ENCODE measurements around the gene TIGD2.

The TIGD2 gene

DNA sequence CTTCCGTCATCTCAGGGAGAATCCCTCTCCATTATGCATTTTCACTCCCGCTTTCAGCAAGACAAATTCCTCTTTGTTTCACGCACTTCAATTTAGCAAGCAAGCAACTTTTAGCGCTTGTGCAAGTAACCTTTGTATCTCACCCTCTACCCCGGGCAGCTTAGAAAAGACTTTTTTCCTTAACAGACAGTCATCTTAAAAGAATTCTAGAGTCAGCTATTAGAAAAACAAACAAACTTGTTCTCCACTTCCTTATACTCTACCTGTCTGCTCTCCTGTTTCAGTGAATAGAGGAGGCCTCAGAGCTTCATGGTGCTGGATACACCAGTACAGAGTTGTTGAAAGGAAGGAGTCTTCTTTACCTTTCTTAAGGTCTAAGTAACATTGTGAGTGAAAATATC lies 12.1 kb downstream of the TIGD2 start:
- Histone ChIP-seq H3K27ac (replicated peaks; ENCODE audit: low read length) (no peak overlapping the region), H3K27me3 (ENCODE audit: control insufficient read depth in 3 of 3, insufficient read depth in 3 of 3, low read depth in 1 of 3, low read length in 3 of 3) (no peaks in the 10 kb centered on the region), H3K18ac (ENCODE audit: low read length) (no peak overlapping the region), H3K79me1 (ENCODE audit: low read depth, low read length) (no peaks in the 10 kb centered on the region), H2AFZ (ENCODE audit: low read length) (no peak overlapping the region), H3K36me3 (replicated peaks in 1 of 2; ENCODE audit: control insufficient read depth in 2 of 2, insufficient read depth in 2 of 2, low read length in 2 of 2) (no peaks in the 10 kb centered on the region), H3K14ac (ENCODE audit: low read length) (no peak overlapping the region), H3K4me2 (ENCODE audit: insufficient read depth, low read length, poor library complexity, severe bottlenecking) (no peak overlapping the region), H3K9ac (ENCODE audit: low read depth, low read length, poor library complexity) (no peak overlapping the region), H3K4me1 (ENCODE audit: control insufficient read depth in 2 of 2, insufficient read depth in 1 of 2, low read depth in 1 of 2, low read length in 2 of 2) (no peaks in the 10 kb centered on the region), H4K8ac (ENCODE audit: low read depth, low read length) (no peak overlapping the region), H2BK120ac (ENCODE audit: low read depth, low read length) (no peak overlapping the region), H3K23ac (ENCODE audit: low read depth, low read length, poor library complexity) (no peak overlapping the region), H3K4ac (ENCODE audit: low read length) (no peak overlapping the region), H2BK5ac (ENCODE audit: low read length) (no peak overlapping the region), H2BK12ac (ENCODE audit: low read length) (no peak overlapping the region), H3K9me3 (replicated peaks in 1 of 2; ENCODE audit: control insufficient read depth in 2 of 2, insufficient read depth in 1 of 2, low read depth in 1 of 2, low read length in 2 of 2) (peaks cover 0 to 2% of the 10 kb centered on the region in 2 donors), H2AK5ac (ENCODE audit: low read depth, low read length) (no peak overlapping the region), H2BK15ac (ENCODE audit: low read length) (no peak overlapping the region), H3K4me3 (ENCODE audit: low read length in 2 of 2) (no peak overlapping the region), H4K91ac (ENCODE audit: low read depth, low read length, poor library complexity) (no peak overlapping the region)
- WGBS, 2 donors (ENCODE audit: extremely low coverage in 2 of 2, insufficient read length in 2 of 2, insufficient replicate concordance in 1 of 2) = no CpG with 5 or more reads among the region's 5 CpGs
- DNase-seq (ENCODE audit: low spot score) = no peak

GRCh38 chr4:89125901-89126782 lies 14.8 kb downstream of the TIGD2 start:
- H3K4me2 ChIP-seq (ENCODE audit: insufficient read depth, low read length, poor library complexity, severe bottlenecking) = no peak overlapping the region
- H3K36me3 ChIP-seq (replicated peaks in 1 of 2; ENCODE audit: control insufficient read depth in 2 of 2, insufficient read depth in 2 of 2, low read length in 2 of 2) = no peaks in the 10 kb centered on the region
- no peak overlapping the region for H4K8ac ChIP-seq (ENCODE audit: low read depth, low read length)
- no peaks in the 10 kb centered on the region for H3K27me3 ChIP-seq (ENCODE audit: control insufficient read depth in 3 of 3, insufficient read depth in 3 of 3, low read depth in 1 of 3, low read length in 3 of 3)
- DNase-seq (ENCODE audit: low spot score) = no peak
- H2BK5ac ChIP-seq (ENCODE audit: low read length) = no peak overlapping the region
- H3K9ac ChIP-seq (ENCODE audit: low read depth, low read length, poor library complexity) = no peak overlapping the region
- no peak overlapping the region for H3K18ac ChIP-seq (ENCODE audit: low read length)
- H3K4me1 ChIP-seq (ENCODE audit: control insufficient read depth in 2 of 2, insufficient read depth in 1 of 2, low read depth in 1 of 2, low read length in 2 of 2) = no peaks in the 10 kb centered on the region
- H4K91ac ChIP-seq (ENCODE audit: low read depth, low read length, poor library complexity) = no peak overlapping the region
- no peak overlapping the region for H3K23ac ChIP-seq (ENCODE audit: low read depth, low read length, poor library complexity)
- H2AK5ac ChIP-seq (ENCODE audit: low read depth, low read length) = no peak overlapping the region
- no peak overlapping the region for H3K4me3 ChIP-seq (ENCODE audit: low read length in 2 of 2)
- H3K14ac ChIP-seq (ENCODE audit: low read length) = no peak overlapping the region
- peaks cover 0 to 2% of the 10 kb centered on the region in 2 donors for H3K9me3 ChIP-seq (replicated peaks in 1 of 2; ENCODE audit: control insufficient read depth in 2 of 2, insufficient read depth in 1 of 2, low read depth in 1 of 2, low read length in 2 of 2)
- no peaks in the 10 kb centered on the region for H3K79me1 ChIP-seq (ENCODE audit: low read depth, low read length)
- no peak overlapping the region for H2BK12ac ChIP-seq (ENCODE audit: low read length)
- H2AFZ ChIP-seq (ENCODE audit: low read length) = no peak overlapping the region
- no peak overlapping the region for H2BK15ac ChIP-seq (ENCODE audit: low read length)
- no peak overlapping the region for H3K4ac ChIP-seq (ENCODE audit: low read length)
- no peak overlapping the region for H2BK120ac ChIP-seq (ENCODE audit: low read depth, low read length)
- no peak overlapping the region for H3K27ac ChIP-seq (replicated peaks; ENCODE audit: low read length)
- no CpG with 5 or more reads among the region's 3 CpGs for WGBS, 2 donors (ENCODE audit: extremely low coverage in 2 of 2, insufficient read length in 2 of 2, insufficient replicate concordance in 1 of 2)

DNA sequence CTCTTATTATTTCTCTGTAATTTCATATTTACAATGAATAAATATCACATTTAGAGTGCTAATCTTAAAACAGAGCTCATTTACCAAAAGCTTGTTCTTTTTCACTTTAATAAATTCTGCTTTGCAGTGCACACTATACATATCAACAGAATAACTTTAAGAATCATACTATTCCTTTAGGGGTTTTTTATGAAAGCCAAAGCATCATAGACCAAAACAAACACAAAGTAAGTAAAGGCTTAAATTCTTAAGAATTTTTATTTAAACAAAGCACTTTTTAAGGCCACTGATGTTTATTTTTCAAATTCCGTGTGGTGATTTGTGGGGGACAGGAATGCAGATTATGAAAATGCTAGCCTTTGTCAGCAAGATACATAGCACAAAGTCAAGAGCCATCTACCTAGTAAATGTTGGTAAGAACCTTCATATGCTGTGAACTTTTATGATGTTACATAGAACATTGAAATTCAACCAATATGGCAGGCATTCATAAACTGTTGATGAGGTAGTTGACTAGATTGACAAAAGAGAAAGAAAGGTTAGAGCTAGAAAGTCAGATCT lies 17.8 kb downstream of the TIGD2 start:
- no peaks in the 10 kb centered on the region for H3K79me1 ChIP-seq (ENCODE audit: low read depth, low read length)
- DNase-seq (ENCODE audit: low spot score) = no peak
- no peaks in the 10 kb centered on the region for H3K36me3 ChIP-seq (replicated peaks in 1 of 2; ENCODE audit: control insufficient read depth in 2 of 2, insufficient read depth in 2 of 2, low read length in 2 of 2)
- no peak overlapping the region for H3K23ac ChIP-seq (ENCODE audit: low read depth, low read length, poor library complexity)
- no peak overlapping the region for H3K4me2 ChIP-seq (ENCODE audit: insufficient read depth, low read length, poor library complexity, severe bottlenecking)
- no peak overlapping the region for H2BK12ac ChIP-seq (ENCODE audit: low read length)
- H3K4ac ChIP-seq (ENCODE audit: low read length) = no peak overlapping the region
- no peak overlapping the region for H4K8ac ChIP-seq (ENCODE audit: low read depth, low read length)
- no peaks in the 10 kb centered on the region for H3K4me1 ChIP-seq (ENCODE audit: control insufficient read depth in 2 of 2, insufficient read depth in 1 of 2, low read depth in 1 of 2, low read length in 2 of 2)
- no peak overlapping the region for H2AFZ ChIP-seq (ENCODE audit: low read length)
- H2BK15ac ChIP-seq (ENCODE audit: low read length) = no peak overlapping the region
- H2AK5ac ChIP-seq (ENCODE audit: low read depth, low read length) = no peak overlapping the region
- no CpG with 5 or more reads among the region's 1 CpG for WGBS, 2 donors (ENCODE audit: extremely low coverage in 2 of 2, insufficient read length in 2 of 2, insufficient replicate concordance in 1 of 2)
- H2BK120ac ChIP-seq (ENCODE audit: low read depth, low read length) = no peak overlapping the region
- H2BK5ac ChIP-seq (ENCODE audit: low read length) = no peak overlapping the region
- no peak overlapping the region for H3K14ac ChIP-seq (ENCODE audit: low read length)
- H3K4me3 ChIP-seq (ENCODE audit: low read length in 2 of 2) = no peak overlapping the region
- no peaks in the 10 kb centered on the region for H3K27me3 ChIP-seq (ENCODE audit: control insufficient read depth in 3 of 3, insufficient read depth in 3 of 3, low read depth in 1 of 3, low read length in 3 of 3)
- no peak overlapping the region for H3K18ac ChIP-seq (ENCODE audit: low read length)
- H3K9me3 ChIP-seq (replicated peaks in 1 of 2; ENCODE audit: control insufficient read depth in 2 of 2, insufficient read depth in 1 of 2, low read depth in 1 of 2, low read length in 2 of 2) = no peaks in the 10 kb centered on the region
- H3K27ac ChIP-seq (replicated peaks; ENCODE audit: low read length) = no peak overlapping the region
- no peak overlapping the region for H3K9ac ChIP-seq (ENCODE audit: low read depth, low read length, poor library complexity)
- H4K91ac ChIP-seq (ENCODE audit: low read depth, low read length, poor library complexity) = no peak overlapping the region

DNA sequence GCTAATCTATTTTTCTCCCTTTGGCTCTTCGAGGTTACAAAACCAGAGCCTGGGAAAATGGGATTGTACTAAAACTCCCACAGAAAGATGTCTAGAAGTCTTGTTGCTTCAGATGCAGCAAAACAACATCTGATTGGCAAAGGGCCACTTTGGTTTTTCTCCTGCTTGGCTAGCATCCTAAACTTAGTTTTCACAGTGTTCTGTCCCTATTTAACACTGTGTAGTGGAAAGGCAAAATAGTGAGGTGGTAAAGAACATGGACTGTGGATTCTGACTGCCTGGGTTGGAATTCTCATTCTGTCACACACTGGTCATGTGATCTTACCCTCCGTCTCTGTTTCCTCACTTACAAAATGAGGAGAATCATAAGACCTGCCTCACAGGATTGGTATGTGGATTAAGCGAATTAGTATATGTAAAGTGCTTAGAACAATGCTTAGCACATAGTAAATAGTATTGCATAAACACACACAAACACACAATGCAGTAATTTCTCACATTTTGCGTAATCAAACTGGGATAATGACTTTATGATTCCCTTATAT lies 23.5 kb downstream of the TIGD2 start:
- no peak overlapping the region for H3K14ac ChIP-seq (ENCODE audit: low read length)
- DNase-seq (ENCODE audit: low spot score) = no peak
- H3K18ac ChIP-seq (ENCODE audit: low read length) = no peak overlapping the region
- H3K27ac ChIP-seq (replicated peaks; ENCODE audit: low read length) = no peak overlapping the region
- no peak overlapping the region for H2BK120ac ChIP-seq (ENCODE audit: low read depth, low read length)
- H3K23ac ChIP-seq (ENCODE audit: low read depth, low read length, poor library complexity) = no peak overlapping the region
- WGBS, 2 donors (ENCODE audit: extremely low coverage in 2 of 2, insufficient read length in 2 of 2, insufficient replicate concordance in 1 of 2) = no CpG with 5 or more reads among the region's 4 CpGs
- no peak overlapping the region for H2AK5ac ChIP-seq (ENCODE audit: low read depth, low read length)
- H3K36me3 ChIP-seq (replicated peaks in 1 of 2; ENCODE audit: control insufficient read depth in 2 of 2, insufficient read depth in 2 of 2, low read length in 2 of 2) = no peaks in the 10 kb centered on the region
- no peak overlapping the region for H3K4ac ChIP-seq (ENCODE audit: low read length)
- no peaks in the 10 kb centered on the region for H3K4me1 ChIP-seq (ENCODE audit: control insufficient read depth in 2 of 2, insufficient read depth in 1 of 2, low read depth in 1 of 2, low read length in 2 of 2)
- no peaks in the 10 kb centered on the region for H3K79me1 ChIP-seq (ENCODE audit: low read depth, low read length)
- H2BK12ac ChIP-seq (ENCODE audit: low read length) = no peak overlapping the region
- H4K8ac ChIP-seq (ENCODE audit: low read depth, low read length) = no peak overlapping the region
- H2BK5ac ChIP-seq (ENCODE audit: low read length) = no peak overlapping the region
- peak overlapping the region; percentile 63 for H2AFZ ChIP-seq (ENCODE audit: low read length)
- no peak overlapping the region for H3K4me3 ChIP-seq (ENCODE audit: low read length in 2 of 2)
- no peak overlapping the region for H3K4me2 ChIP-seq (ENCODE audit: insufficient read depth, low read length, poor library complexity, severe bottlenecking)
- no peaks in the 10 kb centered on the region for H3K9me3 ChIP-seq (replicated peaks in 1 of 2; ENCODE audit: control insufficient read depth in 2 of 2, insufficient read depth in 1 of 2, low read depth in 1 of 2, low read length in 2 of 2)
- H3K27me3 ChIP-seq (ENCODE audit: control insufficient read depth in 3 of 3, insufficient read depth in 3 of 3, low read depth in 1 of 3, low read length in 3 of 3) = no peaks in the 10 kb centered on the region
- H3K9ac ChIP-seq (ENCODE audit: low read depth, low read length, poor library complexity) = no peak overlapping the region
- no peak overlapping the region for H4K91ac ChIP-seq (ENCODE audit: low read depth, low read length, poor library complexity)
- H2BK15ac ChIP-seq (ENCODE audit: low read length) = no peak overlapping the region

Data from neuronal stem cell (in vitro differentiated cells).